Endothelial cell of umbilical vein (primary cell): ENCODE measurements around the gene DSG2. TPM values are rescaled to one million over a fixed set of nuclear protein-coding genes. Genes with fewer than 3 reads are reported as not detected.

Experiments
- BruUV-seq: library from RNA; stranded (reverse); fragments of 400-500 nt; replicated peaks from 2 replicates; lab custom pipeline; 2021; lab: Mats Ljungman, UMichigan
- CTCF ChIA-PET: fragments of 300-600, 350-600 bp; sonication (Branson Sonifier 250); formaldehyde crosslinking; loops from one replicate; lab custom pipeline; 2021; ENCODE audit warnings: antibody characterized with exemption, inconsistent platforms; lab: Charles Lee
- POLR2A ChIA-PET: fragments of 300-600, 350-600 bp; sonication (Branson Sonifier 250); formaldehyde crosslinking; loops from one replicate; lab custom pipeline; 2021; ENCODE audit warnings: antibody characterized with exemption, inconsistent platforms; lab: Charles Lee
- DNase-seq: peaks from one replicate; pipeline ENCODE4 v3.0.0-alpha.2; 2011; ENCODE audit warnings: low read depth, low spot score
- FAIRE-seq: peaks from 2 replicates; lab custom pipeline; 2011; peaks lifted over from hg19 to GRCh38; lab: Jason Lieb, UNC
- H2AFZ ChIP-seq: 2 replicates; pipeline ENCODE4 v1.6.0; 2012; ENCODE audit warnings: low read depth, low read length, control low read depth, inconsistent platforms
- H3K27ac ChIP-seq: 2 replicates; pipeline ENCODE4 v1.5.1; 2011; ENCODE audit warnings: low read depth, mild to moderate bottlenecking, control low read depth, low read length, moderate library complexity; ENCODE audit not compliant: insufficient read depth
- H3K27me3 ChIP-seq, 2 experiments: 2 replicates each; pipeline versions ENCODE4 v1.6.0 to v1.6.1; 2011; ENCODE audit warnings: low read length in 2 of 2, mixed read lengths in 1 of 2; ENCODE audit not compliant: control insufficient read depth in 2 of 2, insufficient read depth in 2 of 2
- H3K36me3 ChIP-seq, 2 experiments: 2 replicates in 1 of 2; 3 replicates in 1 of 2; pipeline ENCODE4 v1.5.1; 2011; ENCODE audit warnings: low read length in 2 of 2, mild to moderate bottlenecking in 1 of 2, moderate library complexity in 1 of 2; ENCODE audit not compliant: control insufficient read depth in 2 of 2, insufficient read depth in 2 of 2; ENCODE audit errors: extremely low read depth in 1 of 2
- H3K4me1 ChIP-seq: 3 replicates; pipeline ENCODE4 v1.5.1; 2011; ENCODE audit warnings: mild to moderate bottlenecking, low read length; ENCODE audit not compliant: control insufficient read depth, insufficient read depth; ENCODE audit errors: extremely low read depth
- H3K4me2 ChIP-seq: 2 replicates; pipeline ENCODE4 v1.6.1; 2011; ENCODE audit warnings: low read length, control low read depth, mixed read lengths; ENCODE audit not compliant: insufficient read depth
- H3K4me3 ChIP-seq, 3 experiments: fragments of 200-600 bp in 1 of 3; sonication (generic), shearing (Covaris generic) in 1 of 3; replicated peaks in 1 of 3; 2 replicates each; pipeline ENCODE4 v1.5.1; 2011 to 2016; ENCODE audit warnings: control low read depth in 3 of 3, low read length in 3 of 3, mild to moderate bottlenecking in 2 of 3, inconsistent platforms in 1 of 3, low read depth in 1 of 3, moderate library complexity in 1 of 3; ENCODE audit not compliant: insufficient read depth in 1 of 3
- H3K79me2 ChIP-seq: 2 replicates; pipeline ENCODE4 v1.6.0; 2012; ENCODE audit warnings: low read length, inconsistent platforms; ENCODE audit not compliant: control insufficient read depth, insufficient read depth
- H3K9ac ChIP-seq: replicated peaks from 2 replicates; pipeline ENCODE3; 2011; ENCODE audit warnings: low read length, control low read depth; ENCODE audit not compliant: insufficient read depth; ENCODE audit errors: extremely low read depth
- H3K9me1 ChIP-seq: replicated peaks from 3 replicates; pipeline ENCODE4 v1.6.0; 2011; ENCODE audit warnings: mild to moderate bottlenecking, low read length; ENCODE audit not compliant: control insufficient read depth, insufficient read depth; ENCODE audit errors: extremely low read depth
- H3K9me3 ChIP-seq: replicated peaks from 2 replicates; pipeline ENCODE4 v1.5.1; 2012; ENCODE audit warnings: low read length, inconsistent platforms; ENCODE audit not compliant: control insufficient read depth, insufficient read depth
- H4K20me1 ChIP-seq: replicated peaks from 2 replicates; pipeline ENCODE3; 2011; ENCODE audit warnings: mild to moderate bottlenecking, low read length; ENCODE audit not compliant: control insufficient read depth, insufficient read depth; ENCODE audit errors: extremely low read depth
- EZH2 ChIP-seq: IDR thresholded peaks from 2 replicates; pipeline ENCODE4 v1.6.1; 2012; ENCODE audit warnings: borderline replicate concordance, low read depth, mild to moderate bottlenecking, moderate library complexity, low read length, inconsistent platforms; ENCODE audit not compliant: severe bottlenecking
- FOS ChIP-seq: IDR thresholded peaks from 2 replicates; pipeline ENCODE4 v1.6.1; 2011; ENCODE audit warnings: mild to moderate bottlenecking, low read length, moderate library complexity, borderline replicate concordance; ENCODE audit not compliant: insufficient read depth
- GATA2 ChIP-seq: IDR thresholded peaks from 2 replicates; pipeline ENCODE4 v1.7.0; 2011; ENCODE audit warnings: low read depth, mild to moderate bottlenecking, moderate library complexity, mixed read lengths, low read length; ENCODE audit not compliant: insufficient read length, insufficient read depth
- JUN ChIP-seq: IDR thresholded peaks from 2 replicates; pipeline ENCODE4 v1.6.1; 2011; ENCODE audit warnings: borderline replicate concordance, low read depth; ENCODE audit not compliant: insufficient read length, insufficient read depth
- MAX ChIP-seq: IDR thresholded peaks from 2 replicates; pipeline ENCODE4 v1.6.1; 2011; ENCODE audit not compliant: insufficient read depth, insufficient read length
- MYC ChIP-seq: IDR thresholded peaks from one replicate; pipeline ENCODE4 v1.6.1; 2011; ENCODE audit warnings: mild to moderate bottlenecking, low read depth, low read length
- POLR2A ChIP-seq: IDR thresholded peaks from 2 replicates; pipeline ENCODE4 v1.6.1; 2012; ENCODE audit warnings: low read depth, mild to moderate bottlenecking, control low read depth, low read length
- POLR2AphosphoS5 ChIP-seq: IDR thresholded peaks from 2 replicates; pipeline ENCODE4 v1.6.1; 2012; ENCODE audit warnings: low read depth, mild to moderate bottlenecking, control low read depth, low read length, moderate library complexity; ENCODE audit not compliant: insufficient read depth
- dilution Hi-C: fragments of 300-500 bp; cut with MboI; formaldehyde crosslinking; loops from one replicate; pipeline ENCODE4 v1.15.0; 2019; ENCODE audit warnings: low sequenced_read_pairs; ENCODE audit not compliant: extremely low pct_ligation_motif_present
- intact Hi-C: fragments of 100-400 bp; cut with micrococcal nuclease; formaldehyde crosslinking; loops from one replicate; pipeline ENCODE4 v1.10.0; 2022
- polyA plus RNA-seq, 4 experiments: library from polyadenylated mRNA; depleted of rRNA in 3 of 4; stranded (reverse) in 3 of 4; unstranded in 1 of 4; fragments of >200 nt; gene quantifications; 2 replicates each; pipeline versions ENCODE4 v1.2.1 to v1.2.3, GENCODE V29; 2011 to 2012; ENCODE audit warnings: missing spikeins in 1 of 4
- total RNA-seq: library from RNA; stranded (reverse); gene quantifications from 2 replicates; pipeline ENCODE4 v1.2.3, GENCODE V29; 2021
- TF ChIP-seq, protein P1 (sequence below), 2 donors: IDR thresholded peaks; 1 replicate in 1 of 2; 2 replicates in 1 of 2; pipeline ENCODE4 v1.5.1; 2011; ENCODE audit warnings: low read length in 2 of 2, mild to moderate bottlenecking in 2 of 2, moderate library complexity in 2 of 2, control low read depth in 1 of 2, inconsistent platforms in 1 of 2, low read depth in 1 of 2; ENCODE audit not compliant: insufficient read depth in 1 of 2; ENCODE audit errors: extremely low read depth in 1 of 2

The DSG2 gene
- total and polyA plus RNA-seq, 2 donors (not counting 3 experiments of a cell fraction or from before 2014, with no cell fraction given): 0.04 TPM

DNA sequence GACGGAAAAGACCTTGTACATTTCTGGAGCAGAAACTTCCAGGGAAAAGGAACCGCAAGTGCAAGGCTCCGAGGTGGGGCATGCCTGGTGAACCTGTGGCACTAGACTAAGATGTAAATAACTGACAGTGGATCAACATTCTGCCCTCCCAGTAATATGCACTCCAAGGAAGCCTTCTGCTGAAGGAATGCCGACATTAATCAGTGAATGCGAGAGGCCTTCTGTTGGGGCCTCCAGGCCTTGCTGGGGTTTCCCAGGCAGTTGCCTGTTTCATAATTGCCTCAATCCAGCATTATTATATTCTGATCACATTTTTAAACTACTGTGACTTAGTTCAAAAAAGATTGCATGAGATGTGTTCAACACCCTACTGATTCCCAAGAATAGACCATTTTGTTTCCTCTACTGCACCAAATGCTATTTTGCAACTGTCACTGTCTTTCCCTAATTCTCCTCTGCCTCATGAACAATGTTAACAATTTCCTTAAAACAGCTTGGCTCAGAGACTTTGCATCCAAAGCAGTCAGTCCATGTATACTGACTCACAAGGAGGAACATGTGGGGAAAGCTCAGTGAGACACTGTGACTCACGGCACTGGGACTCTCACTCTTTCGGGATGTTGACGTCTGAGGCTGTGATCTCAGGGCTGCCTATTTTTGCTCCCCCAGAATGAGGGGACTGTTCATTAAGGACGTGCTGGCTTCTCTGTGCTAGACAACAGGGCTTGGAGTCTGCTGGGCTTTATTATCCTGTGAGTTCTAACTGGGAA lies 10.5 kb upstream of the DSG2 start:
- no TSS peak for BruUV-seq
- intact Hi-C loops: no loop called here
- H4K20me1 ChIP-seq: no peaks in the 10 kb centered on the region
- ChIA-PET POLR2A (no interaction called here), CTCF (no interaction called here)
- no peaks in the 10 kb centered on the region for H3K79me2 ChIP-seq
- no peaks in the 10 kb centered on the region for H3K36me3 ChIP-seq
- H3K4me3 ChIP-seq: no peak overlapping the region
- H3K9ac ChIP-seq: no peak overlapping the region
- H3K27me3 ChIP-seq: no peaks in the 10 kb centered on the region
- dilution Hi-C loops: no loop called here
- DNase-seq (no peak), FAIRE-seq (no peak)
- H3K4me2 ChIP-seq: no peak overlapping the region
- no peak for TF ChIP-seq MYC
- TF ChIP-seq JUN: no peak
- no peak for TF ChIP-seq MAX
- TF ChIP-seq, protein P1, sequence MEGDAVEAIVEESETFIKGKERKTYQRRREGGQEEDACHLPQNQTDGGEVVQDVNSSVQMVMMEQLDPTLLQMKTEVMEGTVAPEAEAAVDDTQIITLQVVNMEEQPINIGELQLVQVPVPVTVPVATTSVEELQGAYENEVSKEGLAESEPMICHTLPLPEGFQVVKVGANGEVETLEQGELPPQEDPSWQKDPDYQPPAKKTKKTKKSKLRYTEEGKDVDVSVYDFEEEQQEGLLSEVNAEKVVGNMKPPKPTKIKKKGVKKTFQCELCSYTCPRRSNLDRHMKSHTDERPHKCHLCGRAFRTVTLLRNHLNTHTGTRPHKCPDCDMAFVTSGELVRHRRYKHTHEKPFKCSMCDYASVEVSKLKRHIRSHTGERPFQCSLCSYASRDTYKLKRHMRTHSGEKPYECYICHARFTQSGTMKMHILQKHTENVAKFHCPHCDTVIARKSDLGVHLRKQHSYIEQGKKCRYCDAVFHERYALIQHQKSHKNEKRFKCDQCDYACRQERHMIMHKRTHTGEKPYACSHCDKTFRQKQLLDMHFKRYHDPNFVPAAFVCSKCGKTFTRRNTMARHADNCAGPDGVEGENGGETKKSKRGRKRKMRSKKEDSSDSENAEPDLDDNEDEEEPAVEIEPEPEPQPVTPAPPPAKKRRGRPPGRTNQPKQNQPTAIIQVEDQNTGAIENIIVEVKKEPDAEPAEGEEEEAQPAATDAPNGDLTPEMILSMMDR (IDR thresholded peaks at IDR 0.05; ENCODE audit: extremely low read depth in 1 of 2, insufficient read depth in 1 of 2, low read depth in 1 of 2, low read length in 2 of 2): no peak
- no peak for TF ChIP-seq POLR2AphosphoS5
- TF ChIP-seq GATA2: no peak
- no peak for TF ChIP-seq EZH2
- TF ChIP-seq POLR2A: no peak
- no peak for TF ChIP-seq FOS
- no peaks in the 10 kb centered on the region for H3K9me3 ChIP-seq
- H3K9me1 ChIP-seq: no peaks in the 10 kb centered on the region
- H2AFZ ChIP-seq: no peak overlapping the region
- no peak overlapping the region for H3K27ac ChIP-seq
- H3K4me1 ChIP-seq: no peaks in the 10 kb centered on the region
